Measurements from ENCODE around the gene MBD3L1. TPM values are rescaled to one million over a fixed set of nuclear protein-coding genes. Genes with fewer than 3 reads are reported as not detected.

Gene MBD3L1
- total and polyA plus RNA-seq, 4 donors, result not detected

DNA sequence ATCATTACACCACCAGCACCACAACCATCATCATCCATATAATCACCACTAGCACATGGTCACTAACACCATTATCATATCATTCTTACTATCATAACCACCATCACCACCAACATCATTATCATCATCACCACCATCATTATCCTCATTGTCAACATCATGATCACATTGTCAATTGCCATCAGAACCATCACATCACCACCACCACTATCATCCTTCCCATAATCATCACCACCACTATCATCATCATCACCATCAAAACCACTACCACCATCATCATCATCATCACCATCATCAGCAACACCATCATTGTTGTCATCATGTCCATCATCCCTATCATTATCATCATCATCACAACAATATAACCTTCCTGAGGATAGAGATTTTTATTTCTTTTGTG is 58.1 kb downstream of the MBD3L1 start:
- H3K27me3 ChIP-seq (ENCODE audit: control insufficient read depth in 4 of 4, insufficient read depth in 4 of 4, low read length in 3 of 4), result no peaks in the 10 kb centered on the region
- DNase-seq (ENCODE audit: low spot score), result no peak
- no peak overlapping the region for H3K9ac ChIP-seq (ENCODE audit: low read depth in 1 of 2, low read length in 2 of 2)
- H3K36me3 ChIP-seq (ENCODE audit: control insufficient read depth in 4 of 4, insufficient read depth in 3 of 4, low read depth in 1 of 4, low read length in 3 of 4), result no peaks in the 10 kb centered on the region
- H3K27ac ChIP-seq (ENCODE audit: low read depth in 1 of 2, low read length in 2 of 2), result no peak overlapping the region
- no peak overlapping the region for H3K4me3 ChIP-seq (ENCODE audit: low read depth in 1 of 3, low read length in 3 of 3)
- H3K4me1 ChIP-seq (ENCODE audit: control insufficient read depth in 4 of 4, insufficient read depth in 4 of 4, low read length in 3 of 4), result no peaks in the 10 kb centered on the region
- peaks cover 0 to 15% (median 4%) of the 10 kb centered on the region in 4 donors for H3K9me3 ChIP-seq (ENCODE audit: control insufficient read depth in 4 of 4, low read length in 3 of 4)
- TF ChIP-seq, protein P1, sequence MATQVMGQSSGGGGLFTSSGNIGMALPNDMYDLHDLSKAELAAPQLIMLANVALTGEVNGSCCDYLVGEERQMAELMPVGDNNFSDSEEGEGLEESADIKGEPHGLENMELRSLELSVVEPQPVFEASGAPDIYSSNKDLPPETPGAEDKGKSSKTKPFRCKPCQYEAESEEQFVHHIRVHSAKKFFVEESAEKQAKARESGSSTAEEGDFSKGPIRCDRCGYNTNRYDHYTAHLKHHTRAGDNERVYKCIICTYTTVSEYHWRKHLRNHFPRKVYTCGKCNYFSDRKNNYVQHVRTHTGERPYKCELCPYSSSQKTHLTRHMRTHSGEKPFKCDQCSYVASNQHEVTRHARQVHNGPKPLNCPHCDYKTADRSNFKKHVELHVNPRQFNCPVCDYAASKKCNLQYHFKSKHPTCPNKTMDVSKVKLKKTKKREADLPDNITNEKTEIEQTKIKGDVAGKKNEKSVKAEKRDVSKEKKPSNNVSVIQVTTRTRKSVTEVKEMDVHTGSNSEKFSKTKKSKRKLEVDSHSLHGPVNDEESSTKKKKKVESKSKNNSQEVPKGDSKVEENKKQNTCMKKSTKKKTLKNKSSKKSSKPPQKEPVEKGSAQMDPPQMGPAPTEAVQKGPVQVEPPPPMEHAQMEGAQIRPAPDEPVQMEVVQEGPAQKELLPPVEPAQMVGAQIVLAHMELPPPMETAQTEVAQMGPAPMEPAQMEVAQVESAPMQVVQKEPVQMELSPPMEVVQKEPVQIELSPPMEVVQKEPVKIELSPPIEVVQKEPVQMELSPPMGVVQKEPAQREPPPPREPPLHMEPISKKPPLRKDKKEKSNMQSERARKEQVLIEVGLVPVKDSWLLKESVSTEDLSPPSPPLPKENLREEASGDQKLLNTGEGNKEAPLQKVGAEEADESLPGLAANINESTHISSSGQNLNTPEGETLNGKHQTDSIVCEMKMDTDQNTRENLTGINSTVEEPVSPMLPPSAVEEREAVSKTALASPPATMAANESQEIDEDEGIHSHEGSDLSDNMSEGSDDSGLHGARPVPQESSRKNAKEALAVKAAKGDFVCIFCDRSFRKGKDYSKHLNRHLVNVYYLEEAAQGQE (IDR thresholded peaks at IDR 0.05), result no peak
- TF ChIP-seq FOXA2 (IDR thresholded peaks at IDR 0.05) (no peak), SP1 (IDR thresholded peaks at IDR 0.05) (no peak), RXRA (IDR thresholded peaks at IDR 0.05) (no peak)

Other genes with a start within 250 kb of the MBD3L1 start
- 10 to 100 TPM in 1 of 2 donors, 1 to 10 TPM in 1; 4.7 to 10.1 TPM for gene ADAMTS10, start 221.7 kb upstream of the MBD3L1 start, total RNA-seq
- gene ADAMTS10, start 221.7 kb upstream of the MBD3L1 start, polyA plus RNA-seq, result 1 to 10 TPM; 1.2 to 2.6 TPM
- not detected for gene NFILZ, start 201.7 kb upstream of the MBD3L1 start, total RNA-seq
- gene NFILZ, start 201.7 kb upstream of the MBD3L1 start, polyA plus RNA-seq, result not detected
- gene ACTL9, start 133.6 kb upstream of the MBD3L1 start, total RNA-seq, result not detected
- not detected for gene ACTL9, start 133.6 kb upstream of the MBD3L1 start, polyA plus RNA-seq
- not detected for gene OR2Z1, start 110.7 kb upstream of the MBD3L1 start, total RNA-seq
- not detected for gene OR2Z1, start 110.7 kb upstream of the MBD3L1 start, polyA plus RNA-seq
- gene ZNF558, start 73 bp upstream of the MBD3L1 start, total RNA-seq, result 10 to 100 TPM in 1 of 2 donors, 1 to 10 TPM in 1; 8.0 to 21.2 TPM
- gene ZNF558, start 73 bp upstream of the MBD3L1 start, polyA plus RNA-seq, result 1 to 10 TPM; 4.9 to 6.0 TPM
- gene MUC16, start 178.0 kb downstream of the MBD3L1 start, total RNA-seq, result under 1 TPM in 1 of 2 donors, not detected in 1; under 0.01 TPM
- not detected for gene MUC16, start 178.0 kb downstream of the MBD3L1 start, polyA plus RNA-seq

Data from liver (tissue), 9 donors.